ENCODE data around the gene PLA2G6. TPM values are rescaled to one million over a fixed set of nuclear protein-coding genes. Genes with fewer than 3 reads are reported as not detected.

The PLA2G6 gene
- total and polyA plus RNA-seq, 2 of the 13 experiments (the other 11 are each of a cell fraction or from before 2014, with no cell fraction given) = 4.8 to 11.5 TPM

GRCh38 chr22:38163844-38164550 lies 17.6 kb downstream of the PLA2G6 start (continued):
- TF ChIP-seq ZBTB37 (CRISPR knock-in tag; IDR thresholded peaks at IDR 0.05) (no peak), KDM1A (CRISPR knock-in tag; IDR thresholded peaks at IDR 0.05) (no peak), ZMYM4 (CRISPR knock-in tag; IDR thresholded peaks at IDR 0.05) (no peak), ZNF256 (CRISPR knock-in tag; conservative IDR thresholded peaks at IDR 0.05) (no peak), ZIK1 (CRISPR knock-in tag; IDR thresholded peaks at IDR 0.05; ENCODE audit: borderline replicate concordance, low read depth) (no peak), ATF4 (CRISPR knock-in tag; IDR thresholded peaks at IDR 0.05) (peak in 1 of 2 experiments; percentile 34; a peak in 1 of 4 replicates), PATZ1 (CRISPR knock-in tag; IDR thresholded peaks at IDR 0.05) (peak; percentile 99), ZMAT5 (CRISPR knock-in tag; IDR thresholded peaks at IDR 0.05; ENCODE audit: borderline replicate concordance, low read depth) (no peak), ZNF333 (CRISPR knock-in tag; IDR thresholded peaks at IDR 0.05; ENCODE audit: borderline replicate concordance) (no peak), CBFB (CRISPR knock-in tag; IDR thresholded peaks at IDR 0.05) (no peak), E2F5 (CRISPR knock-in tag; conservative IDR thresholded peaks at IDR 0.05) (no peak), PCBP2 (optimal IDR thresholded peaks at IDR 0.05; ENCODE audit: low read depth, low read length, poor library complexity, severe bottlenecking) (no peak), ZNF782 (CRISPR knock-in tag; IDR thresholded peaks at IDR 0.05; ENCODE audit: borderline replicate concordance) (0 out of 2 replicates have a peak, but pooled peaks have one; percentile 6), ISX (CRISPR knock-in tag; conservative IDR thresholded peaks at IDR 0.05) (no peak), ZNF484 (CRISPR knock-in tag; IDR thresholded peaks at IDR 0.05; ENCODE audit: borderline replicate concordance, low read depth) (no peak), YY1 (IDR thresholded peaks at IDR 0.05; ENCODE audit: insufficient read depth, insufficient replicate concordance, low read depth, low read length) (no peak), CREB1 (IDR thresholded peaks at IDR 0.05) (no peak), CREB1 (CRISPR knock-in tag; IDR thresholded peaks at IDR 0.05) (no peak; the same call in 1 of the 2 replicates), POLR2AphosphoS5 (IDR thresholded peaks at IDR 0.05; ENCODE audit: low read depth, low read length) (peak; percentile 19; the same call in 1 of the 2 replicates), HOXA5 (CRISPR knock-in tag; IDR thresholded peaks at IDR 0.05) (0 out of 2 replicates have a peak, but pooled peaks have one; percentile 19), NFATC3 (CRISPR knock-in tag; IDR thresholded peaks at IDR 0.05) (no peak), CHD4 (IDR thresholded peaks at IDR 0.05; ENCODE audit: borderline replicate concordance, low read length) (no peak)
- TF ChIP-seq, protein P1, sequence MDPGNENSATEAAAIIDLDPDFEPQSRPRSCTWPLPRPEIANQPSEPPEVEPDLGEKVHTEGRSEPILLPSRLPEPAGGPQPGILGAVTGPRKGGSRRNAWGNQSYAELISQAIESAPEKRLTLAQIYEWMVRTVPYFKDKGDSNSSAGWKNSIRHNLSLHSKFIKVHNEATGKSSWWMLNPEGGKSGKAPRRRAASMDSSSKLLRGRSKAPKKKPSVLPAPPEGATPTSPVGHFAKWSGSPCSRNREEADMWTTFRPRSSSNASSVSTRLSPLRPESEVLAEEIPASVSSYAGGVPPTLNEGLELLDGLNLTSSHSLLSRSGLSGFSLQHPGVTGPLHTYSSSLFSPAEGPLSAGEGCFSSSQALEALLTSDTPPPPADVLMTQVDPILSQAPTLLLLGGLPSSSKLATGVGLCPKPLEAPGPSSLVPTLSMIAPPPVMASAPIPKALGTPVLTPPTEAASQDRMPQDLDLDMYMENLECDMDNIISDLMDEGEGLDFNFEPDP (CRISPR knock-in tag; conservative IDR thresholded peaks at IDR 0.05) = no peak
